ENCODE data around the gene NUP205.
"Not testable (repeated sequence)": the region's sequence is repeated elsewhere in the genome, so short reads cannot be mapped to it uniquely, and the experiment has no call there.

Gene NUP205

DNA sequence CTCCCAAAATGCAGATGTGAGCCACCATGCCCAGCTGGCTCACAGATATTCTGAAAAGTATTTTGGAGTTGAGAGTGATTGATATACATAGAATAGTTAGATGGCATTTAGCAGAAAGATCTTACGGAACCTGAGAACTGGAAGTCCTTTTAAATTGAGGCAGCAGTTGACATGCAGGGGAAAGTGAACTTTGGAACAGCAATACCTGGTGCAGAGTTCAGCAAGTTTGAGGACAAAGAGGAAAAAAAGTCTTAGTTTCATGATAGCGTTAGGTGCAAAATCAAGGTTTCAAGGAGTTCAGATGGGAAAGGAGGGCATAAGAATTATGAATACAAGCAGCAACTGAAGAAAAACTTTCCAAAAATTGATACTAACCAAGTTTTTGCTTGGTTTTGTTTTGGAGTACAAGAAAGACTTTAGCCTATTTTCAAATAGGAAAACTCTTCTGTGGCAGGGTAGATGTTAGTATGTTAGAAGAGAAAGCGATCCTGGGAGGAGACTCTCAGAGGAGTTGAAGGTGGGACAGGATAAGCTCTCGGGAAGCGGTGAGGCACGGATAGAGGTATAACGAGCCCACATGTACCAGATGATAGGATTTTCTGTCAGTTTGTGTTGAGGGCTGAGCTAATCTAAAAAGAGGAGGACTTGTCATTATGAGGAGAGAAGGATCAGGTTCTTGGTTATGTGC is 76.6 kb downstream of the NUP205 start:
- DNase-seq = no peak

DNA sequence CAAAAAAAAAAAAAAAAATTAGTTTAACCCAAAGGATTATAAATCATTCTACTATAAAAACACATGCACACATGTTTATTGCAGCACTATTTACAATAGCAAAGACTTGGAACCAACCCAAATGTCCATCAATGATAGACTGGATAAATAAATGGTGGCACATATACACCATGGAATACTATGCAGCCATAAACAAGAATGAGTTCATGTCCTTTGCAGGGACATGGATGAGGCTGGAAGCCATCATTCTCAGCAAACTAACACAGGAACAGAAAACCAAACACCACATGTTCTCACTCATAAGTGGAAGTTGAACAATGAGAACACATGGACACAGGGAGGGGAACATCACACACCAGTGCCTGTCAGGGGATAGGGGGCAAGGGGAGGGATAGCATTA is 82.0 kb downstream of the NUP205 start:
- DNase-seq = not testable (repeated sequence)

DNA sequence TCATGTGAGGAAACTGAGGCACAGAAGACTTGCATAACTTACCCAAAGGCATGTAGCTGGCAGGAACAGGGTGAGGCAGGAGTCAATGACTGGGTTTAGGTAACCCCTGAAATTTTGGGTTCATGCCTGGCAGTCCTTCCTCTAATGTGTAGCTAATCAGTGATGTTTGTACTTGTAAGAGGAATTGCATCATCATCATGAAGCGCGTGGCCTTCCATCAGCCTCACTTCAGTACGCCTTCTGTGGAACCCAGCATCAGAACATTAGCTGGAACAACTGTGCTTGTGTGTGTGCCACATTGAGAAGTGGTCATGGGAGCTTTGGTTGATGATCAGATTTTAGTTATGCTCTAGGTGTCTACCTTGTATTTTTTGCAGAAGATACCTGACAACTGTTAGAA is 86.4 kb downstream of the NUP205 start:
- no peak for DNase-seq

DNA sequence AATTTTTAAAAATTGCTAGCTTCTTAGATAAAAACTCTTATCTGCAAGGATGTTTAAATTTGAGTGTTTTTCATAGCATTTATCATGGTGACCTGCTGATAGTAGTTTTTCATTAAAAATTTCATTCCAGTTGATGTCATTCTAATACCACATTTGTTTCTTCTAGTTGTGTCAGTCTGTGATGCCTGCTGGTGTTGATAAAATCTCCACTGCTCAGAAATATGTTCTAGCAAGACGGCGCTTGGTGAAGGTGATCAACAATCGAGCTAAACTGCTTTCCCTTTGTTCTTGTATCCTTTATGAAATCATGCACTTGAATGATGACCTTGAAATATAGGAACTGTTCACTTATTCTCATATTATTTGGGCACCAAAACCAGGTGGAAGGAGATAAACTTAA is 87.0 kb downstream of the NUP205 start:
- no peak for DNase-seq

DNA sequence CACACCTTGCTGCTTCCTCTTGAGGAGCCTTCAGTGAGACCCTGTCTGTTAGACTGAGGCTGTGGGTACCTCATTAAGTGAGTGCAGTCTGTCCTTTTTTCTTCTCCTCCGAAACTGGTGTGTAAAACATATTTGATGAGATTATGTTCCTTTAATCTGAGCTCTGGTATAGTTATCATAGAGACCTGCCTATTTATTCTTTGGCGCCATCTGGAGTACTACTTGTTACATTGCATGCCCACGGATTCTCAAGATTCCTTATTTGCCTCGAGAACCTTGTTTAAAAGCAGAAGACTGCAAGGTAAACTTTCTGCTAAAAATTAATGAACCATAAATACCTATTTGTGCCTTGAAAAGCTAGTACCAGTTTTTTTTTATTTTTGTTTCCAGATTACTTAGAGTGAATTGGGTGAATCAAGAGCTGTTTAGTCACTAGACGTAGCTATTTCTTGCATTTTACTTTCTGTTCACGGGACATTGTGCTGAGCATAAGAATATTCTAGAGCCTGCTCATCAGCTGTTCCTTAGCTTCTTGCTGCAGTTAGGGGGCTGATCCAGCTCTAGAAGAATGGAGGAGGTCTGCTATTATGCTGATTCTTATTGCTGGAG is 87.7 kb downstream of the NUP205 start:
- DNase-seq = peak; percentile 13

DNA sequence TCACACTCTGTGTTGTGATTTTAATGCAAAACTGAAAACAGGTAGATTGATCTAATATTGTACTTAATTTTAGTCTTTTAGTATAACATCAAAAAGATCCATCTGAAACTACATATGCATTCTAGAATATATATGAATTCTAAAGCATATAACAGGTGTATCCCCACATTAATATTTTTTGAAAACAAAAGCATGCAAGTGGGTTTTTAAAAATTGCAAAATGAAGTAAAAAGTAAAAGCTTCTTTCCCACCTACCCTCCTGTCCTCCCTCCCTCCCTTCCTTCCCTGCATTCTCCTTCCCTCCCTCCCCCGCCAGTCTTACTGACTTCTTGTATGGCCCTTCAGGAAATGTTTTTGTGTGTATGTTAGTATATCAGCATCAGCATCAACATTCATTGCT is 90.0 kb downstream of the NUP205 start:
- no peak for DNase-seq

DNA sequence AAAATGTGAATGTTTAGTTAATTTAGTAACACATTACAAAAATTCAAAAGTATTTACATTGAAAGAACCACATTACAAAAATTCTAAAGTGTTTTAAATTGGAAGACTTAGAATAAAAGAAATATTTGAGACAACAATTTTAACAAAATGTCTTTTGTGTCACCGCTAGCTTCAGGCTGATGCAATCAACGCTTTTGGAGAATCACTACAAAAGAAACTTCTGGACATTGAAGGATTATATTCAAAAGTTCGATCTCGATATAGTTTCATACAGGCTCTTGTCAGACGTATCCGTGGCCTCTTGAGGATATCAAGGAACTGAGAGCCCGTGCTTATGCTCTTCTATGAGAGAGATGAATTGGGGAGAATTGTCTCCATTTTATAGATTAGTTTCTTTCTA is 90.5 kb downstream of the NUP205 start:
- no peak for DNase-seq

DNA sequence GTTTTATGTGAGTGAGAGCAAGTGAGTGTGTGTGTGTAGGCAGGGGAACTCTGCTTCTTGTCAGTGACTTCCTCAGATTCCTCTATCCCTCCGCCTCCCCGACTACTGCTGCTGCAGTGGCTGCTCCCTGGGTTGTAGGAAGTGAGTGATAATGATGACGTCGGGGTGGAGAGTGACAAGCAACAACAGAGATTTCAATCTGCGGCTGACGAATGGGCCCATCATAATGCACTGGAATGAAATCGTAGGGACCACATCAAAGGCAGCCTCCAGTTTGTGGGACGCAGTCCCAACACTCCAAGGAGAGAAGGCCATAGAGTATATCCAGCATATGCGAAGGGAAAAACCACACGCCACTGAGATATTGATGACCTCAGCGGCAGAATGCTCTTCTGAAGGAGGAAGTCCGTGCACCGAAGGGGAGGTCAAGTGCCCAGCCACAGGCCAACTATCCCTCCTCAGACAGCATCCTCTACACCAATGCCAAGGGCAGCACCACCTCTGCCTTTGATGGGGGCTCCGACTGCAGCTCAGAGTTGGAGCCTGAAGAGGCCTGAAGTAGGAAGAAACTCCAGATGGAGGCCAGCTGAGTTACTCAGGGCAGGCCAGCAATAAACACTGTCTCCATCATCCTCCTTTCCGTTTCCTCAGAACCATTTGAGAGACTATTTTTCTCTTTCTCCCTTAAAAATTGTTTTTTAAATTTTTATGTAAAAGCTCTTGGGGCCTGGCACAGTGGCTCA is 93.3 kb downstream of the NUP205 start:
- no peak for DNase-seq

DNA sequence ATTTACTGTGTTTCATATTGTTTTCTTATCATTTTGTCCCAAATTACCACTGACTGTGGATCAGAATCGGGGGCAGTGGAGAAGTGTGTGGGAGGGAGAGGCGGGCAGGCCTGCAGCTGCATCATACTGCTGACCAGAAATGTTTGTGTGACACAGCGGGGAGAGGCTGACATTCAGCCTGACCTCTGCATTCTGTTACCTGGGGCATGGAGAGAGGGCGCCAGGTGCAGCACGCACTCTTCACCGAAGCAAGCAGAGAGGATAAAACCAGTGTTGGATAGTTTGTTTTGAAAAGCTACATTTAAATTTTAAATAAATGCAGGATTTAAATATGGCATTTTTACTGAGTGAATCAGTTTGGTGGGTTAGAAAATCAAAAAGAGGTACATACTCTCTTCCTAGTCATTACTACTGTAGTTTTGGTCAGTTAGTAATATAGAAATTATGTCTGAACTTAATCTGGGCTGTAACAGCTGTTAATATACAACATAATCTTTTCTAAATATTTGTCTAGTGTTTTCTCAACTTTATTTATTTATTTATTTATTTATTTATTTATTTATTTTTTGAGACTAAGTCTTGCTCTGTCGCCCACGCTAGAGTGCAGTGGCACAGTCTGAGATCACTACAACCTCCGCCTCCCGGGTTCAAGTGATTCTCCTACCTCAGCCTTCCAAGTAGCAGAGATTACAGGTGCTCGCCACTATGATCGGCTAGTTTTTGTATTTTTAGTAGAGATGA is 95.8 kb downstream of the NUP205 start:
- no peak for DNase-seq

DNA sequence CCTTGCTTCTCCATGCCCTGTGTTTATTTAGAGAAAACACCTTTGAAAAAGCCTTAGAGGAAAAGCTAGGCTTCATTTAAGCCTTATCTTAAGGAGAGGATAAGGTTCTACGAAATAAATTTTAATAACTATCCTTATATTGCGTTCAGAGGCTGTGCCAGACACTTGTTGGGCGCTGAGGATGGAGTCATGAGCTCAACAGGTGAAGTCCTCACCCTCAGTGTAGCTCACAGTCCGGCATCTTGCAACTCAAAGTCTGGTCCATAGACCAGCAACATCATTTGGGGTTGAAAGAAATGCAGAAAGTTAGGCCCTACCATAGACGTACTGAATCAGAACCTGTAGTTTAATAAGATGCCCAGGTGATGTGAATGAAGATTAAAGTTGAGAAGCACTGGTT is 100.8 kb downstream of the NUP205 start:
- no peak for DNase-seq

DNA sequence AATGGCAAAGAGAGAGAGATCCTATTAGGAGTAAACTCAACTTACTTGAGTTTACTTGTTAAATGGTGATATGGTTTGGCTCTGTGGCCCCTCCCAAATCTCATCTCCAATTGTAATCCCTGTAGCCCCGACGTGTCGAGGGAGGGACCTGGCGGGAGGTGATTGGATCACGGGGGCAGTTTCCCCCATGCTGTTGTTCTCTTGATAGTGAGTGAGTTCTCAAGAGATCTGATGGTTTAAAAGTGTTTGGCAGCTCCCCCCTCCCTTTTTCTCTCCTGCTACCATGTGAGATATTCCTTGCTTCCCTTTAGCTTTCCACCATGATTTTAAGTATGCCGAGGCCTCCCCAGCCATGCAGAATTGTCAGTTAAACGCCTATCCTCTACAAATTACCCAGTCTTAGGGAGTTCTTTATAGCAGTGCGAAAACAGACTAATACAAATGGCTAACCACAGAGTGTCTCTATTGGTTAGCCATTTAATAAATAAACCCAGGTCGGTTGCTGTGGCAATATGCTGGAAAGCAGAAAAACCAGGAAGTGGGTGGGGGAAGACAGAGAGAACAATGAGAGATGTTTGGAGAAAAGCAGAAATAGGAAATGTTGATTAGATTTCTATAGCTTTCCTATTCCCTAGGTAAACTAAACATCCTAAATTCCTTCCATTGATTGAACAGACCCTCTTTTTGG is 101.6 kb downstream of the NUP205 start:
- DNase-seq = no peak

DNA sequence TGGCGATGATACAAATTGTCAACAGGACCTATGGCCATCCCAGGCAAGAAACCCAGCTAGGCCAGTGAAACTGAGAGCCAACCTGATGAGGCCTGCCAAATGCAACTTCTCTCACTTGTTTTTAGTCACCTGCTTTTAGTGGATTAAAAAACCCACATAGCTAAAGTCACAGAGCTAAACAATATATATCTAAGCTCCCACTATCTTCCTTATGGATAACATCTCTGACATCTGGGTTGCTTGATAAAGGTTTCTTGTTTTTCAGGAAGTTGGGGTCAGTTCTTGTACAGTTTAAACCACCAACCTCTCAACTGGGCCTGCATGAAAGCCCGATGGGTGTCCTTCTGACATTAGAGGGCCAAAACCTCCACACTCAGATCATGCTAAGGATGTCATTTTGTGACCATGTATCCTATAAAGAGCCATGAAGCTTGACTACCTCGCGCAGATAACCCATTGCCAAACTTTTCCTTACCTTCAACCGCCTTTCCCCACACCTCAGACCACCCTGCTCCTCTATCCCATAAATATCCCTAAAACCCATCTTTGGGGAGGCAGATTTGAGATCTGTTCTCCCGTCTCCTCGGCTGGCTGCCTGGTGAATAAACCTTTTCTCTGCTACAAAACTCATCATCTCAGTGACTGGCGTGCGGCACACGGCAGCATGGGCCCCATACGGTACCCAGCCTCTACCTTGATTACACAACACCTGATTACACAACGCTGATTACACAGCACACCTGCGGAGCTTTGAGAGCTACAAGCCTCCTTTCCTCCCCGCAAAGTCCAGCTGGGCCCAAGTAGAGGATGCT is 103.8 kb downstream of the NUP205 start:
- no peak for DNase-seq

DNA sequence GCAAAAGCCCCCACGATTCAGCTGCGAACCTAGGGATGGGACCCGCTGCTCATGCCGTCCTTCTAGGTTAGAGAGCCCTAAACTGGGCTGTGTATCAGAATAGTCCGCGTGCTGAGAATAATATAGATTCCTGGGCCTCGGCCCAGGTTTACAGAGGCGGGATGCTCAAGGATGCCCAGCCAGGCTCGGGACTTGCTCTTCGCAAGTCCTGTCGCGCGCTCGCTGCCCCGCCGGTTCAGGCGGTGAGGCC is 104.3 kb downstream of the NUP205 start:
- no peak for DNase-seq

DNA sequence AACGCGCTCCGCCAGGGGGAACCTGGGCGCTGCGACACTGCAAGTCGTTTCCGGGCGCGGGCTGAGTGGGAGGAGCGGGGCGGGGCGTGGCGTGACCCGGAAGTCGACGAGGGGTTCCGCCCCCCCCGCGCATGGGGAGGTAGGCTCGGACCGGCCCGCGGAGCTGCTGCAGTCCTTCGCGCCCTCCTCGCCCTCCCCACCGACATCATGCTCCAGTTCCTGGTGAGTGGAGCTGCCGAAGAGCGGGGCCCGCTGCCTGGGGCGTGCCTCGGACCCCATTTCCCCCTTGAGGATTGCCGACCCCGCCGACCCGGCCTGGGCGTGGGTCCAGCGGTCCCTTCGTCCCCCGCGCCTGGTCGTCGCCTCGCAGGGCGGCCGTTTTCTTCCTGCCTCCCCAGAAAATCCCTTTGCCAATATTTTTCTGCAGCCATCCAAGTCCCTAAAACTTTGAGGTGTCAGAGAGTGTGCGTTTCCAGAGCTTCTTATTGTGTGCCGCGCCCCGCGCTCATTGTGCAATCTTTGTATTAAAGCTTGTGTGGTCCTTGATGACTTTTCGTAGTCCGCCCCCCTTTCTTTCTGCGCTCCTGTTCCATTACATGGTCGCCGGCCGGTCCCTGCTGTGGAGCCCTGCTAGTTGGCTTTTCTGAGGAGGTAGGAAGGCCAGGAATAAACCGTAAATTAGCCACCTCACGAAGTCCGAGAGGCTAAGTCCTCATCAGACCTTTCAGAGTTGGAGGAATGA is 104.8 kb downstream of the NUP205 start, which contains the start of gene STMP1:
TSS of gene STMP1 (plus strand) at position 142 of the 742 bp plus-strand sequence.
- DNase-seq = peak; percentile 85

DNA sequence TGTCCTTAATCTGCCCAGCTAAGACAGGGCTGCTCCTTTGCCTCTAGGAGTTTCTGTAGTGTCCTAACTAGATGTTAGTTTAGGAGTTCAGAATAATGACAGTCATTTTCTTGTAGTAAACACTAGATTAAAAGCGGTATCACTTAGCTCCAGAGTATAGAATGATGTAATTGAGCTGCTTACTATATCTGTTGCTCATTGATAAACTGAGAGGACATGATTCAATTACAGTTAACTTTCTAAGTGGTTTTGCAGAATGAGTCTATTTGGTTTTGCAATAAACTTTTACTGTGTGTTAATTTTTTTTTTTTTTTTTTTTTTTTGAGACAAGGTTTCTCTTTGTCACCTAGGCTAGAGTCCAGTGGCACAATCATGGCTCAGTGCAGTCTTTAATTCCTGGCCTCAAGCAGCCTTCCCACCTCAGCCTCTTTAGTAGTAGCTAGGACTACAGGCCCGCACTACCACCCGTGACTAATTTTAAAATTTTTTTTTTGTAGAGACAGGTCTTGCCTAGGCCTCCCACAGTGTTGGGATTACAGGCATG is 106.4 kb downstream of the NUP205 start:
- no peak for DNase-seq

DNA sequence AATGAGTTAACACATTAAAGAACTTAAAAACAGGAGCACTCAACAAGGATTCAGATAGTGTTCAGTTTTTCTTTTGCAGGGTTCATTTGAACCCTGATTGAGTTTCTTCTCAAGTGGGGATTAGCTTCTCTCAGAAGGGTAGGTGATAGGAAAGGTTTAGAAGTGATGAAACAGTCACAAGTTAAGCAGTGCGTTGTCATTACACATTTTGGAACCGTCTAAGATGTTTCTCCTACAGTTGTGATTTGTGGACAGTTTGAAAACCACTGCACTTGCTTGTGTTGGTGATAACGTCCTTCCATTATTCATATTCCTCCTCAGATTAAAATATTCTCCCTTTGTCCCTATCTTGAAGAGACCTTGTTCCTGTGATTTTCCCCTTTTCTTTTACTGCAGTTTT is 107.3 kb downstream of the NUP205 start:
- no peak for DNase-seq

DNA sequence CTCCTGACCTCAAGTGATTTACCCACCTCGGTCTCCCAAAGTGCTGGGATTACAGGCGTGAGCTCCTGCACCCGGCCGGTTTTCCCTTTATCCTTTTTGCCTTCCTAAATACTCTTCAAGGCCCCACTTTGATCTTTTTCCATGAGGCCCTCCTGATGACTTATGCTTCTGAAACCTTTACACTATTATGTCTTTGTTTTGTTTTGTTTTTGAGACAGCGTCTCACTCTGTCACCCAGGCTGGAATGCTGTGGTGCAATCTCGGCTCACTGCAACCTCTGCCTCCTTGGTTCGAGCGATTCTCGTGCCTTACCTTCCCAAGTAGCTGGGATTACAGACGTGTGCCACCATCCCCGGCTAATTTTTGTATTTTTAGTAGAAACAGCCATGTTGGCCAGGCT is 108.4 kb downstream of the NUP205 start:
- DNase-seq = no peak

DNA sequence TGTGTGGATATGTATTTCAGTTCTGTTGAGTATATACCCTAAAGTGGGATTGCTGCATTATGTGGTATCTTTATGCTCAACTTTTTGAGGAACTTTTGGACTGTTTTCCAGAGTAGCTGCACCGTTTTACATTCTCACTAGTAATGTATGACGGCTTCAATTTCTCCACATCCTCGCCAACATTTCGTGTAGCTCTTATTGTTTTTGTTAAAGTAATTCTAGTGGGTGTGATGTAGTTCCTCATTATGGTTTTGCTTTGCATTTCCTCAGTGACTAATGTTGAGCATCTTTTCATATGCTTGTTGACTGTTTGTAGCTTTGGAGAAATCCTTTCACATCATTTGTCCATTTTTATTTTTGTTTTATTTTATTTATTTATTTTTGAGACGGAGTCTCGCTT is 109.1 kb downstream of the NUP205 start:
- DNase-seq = no peak

DNA sequence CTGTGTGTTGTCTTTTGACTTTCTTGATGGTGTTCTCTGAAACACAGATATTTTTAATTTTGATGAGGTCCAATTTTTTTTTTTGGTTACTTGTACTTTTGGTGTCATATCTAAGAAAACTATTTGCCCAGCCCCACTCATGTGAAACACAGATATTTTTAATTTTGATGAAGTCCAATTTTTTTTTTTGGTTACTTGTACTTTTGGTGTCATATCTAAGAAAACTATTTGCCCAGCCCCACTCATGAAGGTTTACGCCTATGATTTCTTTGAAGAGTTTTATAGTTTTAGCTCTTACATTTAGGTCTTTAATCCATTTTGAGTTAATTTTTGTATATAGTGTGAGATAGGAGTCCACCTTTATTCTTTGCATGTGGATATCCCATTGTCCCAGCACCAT is 109.9 kb downstream of the NUP205 start:
- not testable (repeated sequence) for DNase-seq

DNA sequence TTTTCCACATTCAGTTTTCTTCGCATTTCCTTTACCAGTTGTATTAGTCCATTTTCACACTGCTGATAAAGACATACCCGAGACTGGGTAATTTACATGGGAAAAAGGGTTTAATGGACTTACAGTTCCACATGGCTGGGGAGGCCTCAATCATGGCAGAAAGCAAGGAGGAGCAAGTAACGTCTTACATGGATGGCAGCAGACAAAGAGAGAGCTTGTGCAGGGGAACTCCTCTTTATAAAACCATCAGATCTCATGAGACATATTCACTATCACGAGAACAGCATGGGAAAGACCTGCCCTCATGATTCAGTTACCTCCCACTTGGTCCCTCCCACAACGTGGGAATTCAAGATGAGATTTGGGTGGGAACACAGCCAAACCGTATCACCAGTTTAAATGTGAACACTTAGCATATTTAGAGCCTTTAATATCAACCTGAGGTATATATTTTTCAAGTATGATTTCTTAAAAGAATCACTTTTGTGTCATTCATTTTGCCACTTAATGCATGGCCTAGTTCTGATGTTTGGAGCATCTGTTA is 111.2 kb downstream of the NUP205 start:
- not testable (repeated sequence) for DNase-seq

DNA sequence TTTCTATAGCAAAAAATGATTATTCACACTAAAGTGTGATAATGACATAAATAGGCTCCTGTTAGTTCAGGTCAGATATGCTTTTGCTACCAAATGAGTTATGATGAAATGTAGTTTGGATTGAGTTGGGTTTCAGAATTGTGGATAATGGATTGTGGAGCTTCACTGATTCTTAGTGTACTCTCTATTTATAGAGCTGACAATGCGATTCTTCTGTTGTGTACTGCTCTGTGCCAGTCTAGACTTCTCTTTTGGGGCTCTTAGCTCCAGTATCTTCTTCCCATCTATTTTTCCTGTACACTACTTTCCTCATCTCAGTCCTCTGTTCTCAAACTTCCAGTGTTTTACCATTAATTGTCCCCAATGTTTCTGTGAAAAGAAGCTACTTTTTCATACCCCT is 112.1 kb downstream of the NUP205 start:
- no peak for DNase-seq

Data from NCI-H1694 (cell line).